GM19467 (cell line): Measurements from ENCODE around the gene NRP1.

Experiments
- ATAC-seq: cut with Tn5 transposase; IDR thresholded peaks from one replicate; pipeline ENCODE4 v1.9.1; 2021; ENCODE audit warnings: mild to moderate bottlenecking, moderate library complexity; ENCODE audit not compliant: unreplicated experiment

NRP1 gene

DNA sequence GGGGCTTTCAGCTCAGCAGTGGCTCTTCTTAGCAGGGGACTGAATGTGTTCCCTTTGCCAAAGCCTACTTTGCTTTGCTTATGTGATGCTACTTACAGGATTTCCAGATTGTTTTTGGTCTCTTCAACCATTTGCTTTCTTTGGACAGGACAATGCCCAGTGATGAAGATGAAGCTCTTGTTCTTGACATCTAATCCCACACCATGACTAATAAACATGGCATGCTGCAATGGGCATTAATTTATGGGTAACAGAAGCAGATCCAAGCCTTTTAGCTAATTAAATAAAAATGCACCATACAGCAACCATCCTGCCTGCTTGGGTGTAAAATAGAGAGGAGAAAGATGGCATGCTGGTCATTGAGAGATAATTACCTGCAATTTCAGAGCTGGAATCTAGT, 200.9 kb downstream of the NRP1 start:
- no peak for ATAC-seq

DNA sequence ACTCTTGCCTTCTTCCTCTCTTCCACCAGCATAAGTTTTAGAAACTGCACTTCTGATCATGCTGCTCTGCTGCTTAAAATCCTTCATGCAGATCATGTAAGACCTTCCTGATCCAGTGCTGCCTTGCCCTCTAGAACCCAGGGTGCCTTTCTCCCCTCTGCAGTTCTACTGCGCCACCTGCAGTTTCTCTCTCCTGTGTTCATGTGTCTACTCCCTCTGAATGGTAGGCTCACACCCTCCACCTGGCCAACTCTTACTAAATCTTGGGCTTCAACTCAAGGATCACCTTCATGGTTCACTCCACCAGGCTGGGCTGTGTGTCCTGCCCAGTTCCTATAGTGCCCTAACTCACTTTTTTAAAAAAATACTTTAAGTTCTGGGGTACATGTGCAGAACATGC, 201.8 kb downstream of the NRP1 start:
- ATAC-seq = no peak

DNA sequence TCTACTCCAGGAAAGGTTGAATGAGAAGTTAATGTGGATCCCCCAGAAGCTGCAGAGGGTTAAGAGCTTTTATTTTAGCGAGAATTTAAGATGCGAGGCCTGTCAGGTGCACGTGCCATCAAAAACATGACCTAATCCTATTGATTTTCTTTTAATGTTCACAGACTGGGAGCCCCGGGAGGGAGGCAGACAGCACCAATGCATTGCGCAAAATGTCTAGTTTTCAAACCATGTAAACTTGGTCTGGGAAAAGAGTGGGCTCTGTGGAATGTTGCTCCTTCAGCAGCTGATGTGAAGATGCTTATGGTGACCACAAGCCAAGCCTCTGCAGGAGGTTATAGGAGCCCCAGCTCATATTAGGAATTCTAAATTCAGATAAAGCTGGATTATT, 204.5 kb downstream of the NRP1 start:
- ATAC-seq = no peak

DNA sequence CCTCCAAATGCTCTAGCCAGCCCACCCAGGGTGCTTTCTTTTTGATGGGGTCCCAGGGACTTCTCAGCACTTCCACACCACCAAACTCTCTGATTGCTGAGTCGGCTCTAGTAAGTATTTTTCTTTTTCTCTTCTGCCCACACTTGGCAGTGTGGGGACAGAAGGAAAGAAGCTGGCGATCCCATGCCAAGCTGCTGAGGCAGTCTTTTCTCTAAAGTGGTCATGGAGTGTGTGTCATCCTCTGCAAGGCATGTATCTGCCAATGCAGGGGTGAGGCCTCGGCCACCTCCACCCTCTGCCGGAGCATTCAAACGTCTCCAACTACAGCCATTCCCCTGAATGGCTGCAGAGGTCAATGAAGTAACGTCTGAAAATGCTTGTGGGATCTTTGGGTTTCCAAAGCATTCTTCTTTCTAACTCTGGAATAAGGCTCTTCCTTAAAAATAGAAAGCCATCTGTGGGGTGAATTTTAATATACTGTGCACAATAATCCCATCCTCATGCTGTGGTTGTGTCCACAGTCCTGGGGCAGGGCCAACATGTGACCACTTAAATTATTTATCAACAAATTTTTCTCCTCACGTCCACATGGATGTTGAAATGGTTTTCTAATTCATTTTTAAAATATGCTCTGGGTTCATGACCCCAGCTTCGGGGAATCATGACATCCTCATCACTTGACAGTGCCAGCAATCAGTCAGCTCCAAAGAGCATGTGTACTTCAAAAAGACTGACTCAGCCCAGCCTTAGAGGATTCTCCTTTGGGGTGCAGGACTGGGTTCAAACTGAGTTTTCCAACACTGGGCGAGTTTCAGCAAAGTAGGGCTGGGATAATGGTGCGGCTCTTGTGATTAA, 205.1 kb downstream of the NRP1 start:
- no peak for ATAC-seq

DNA sequence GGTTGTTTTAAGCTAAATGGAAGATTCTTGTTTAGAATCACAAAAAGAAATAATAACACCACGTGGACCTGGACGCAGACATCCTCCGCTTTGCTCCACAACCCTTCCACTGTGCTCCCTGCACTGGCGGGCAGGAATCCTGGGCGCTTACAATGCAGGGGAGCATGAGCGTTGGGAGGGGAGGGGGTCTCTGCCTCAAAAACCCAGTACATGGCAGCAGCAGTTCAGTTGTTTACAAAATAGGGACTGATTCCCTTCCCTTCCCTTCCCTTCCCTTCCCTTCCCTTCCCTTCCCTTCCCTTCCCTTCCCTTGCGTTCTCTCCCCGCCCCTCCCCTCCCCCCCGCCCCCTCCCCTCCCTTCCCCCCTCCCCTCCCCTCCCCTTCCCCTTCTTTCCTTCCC, 206.8 kb downstream of the NRP1 start:
- no peak for ATAC-seq
